HUES48 (cell line): Measurements from ENCODE around the gene FAT1.

ENCODE experiments used
- H3K27ac ChIP-seq: one replicate; pipeline ENCODE4 v1.7.0; 2013; ENCODE audit warnings: low read depth, low read length, inconsistent platforms
- H3K27me3 ChIP-seq: 2 replicates; pipeline ENCODE4 v1.6.1; 2013; ENCODE audit warnings: mild to moderate bottlenecking, low read length; ENCODE audit not compliant: control insufficient read depth, insufficient read depth
- H3K36me3 ChIP-seq: 2 replicates; pipeline ENCODE4 v1.6.1; 2013; ENCODE audit warnings: low read length; ENCODE audit not compliant: control insufficient read depth, insufficient read depth
- H3K4me1 ChIP-seq: 2 replicates; pipeline ENCODE4 v1.6.1; 2013; ENCODE audit warnings: mild to moderate bottlenecking, low read length; ENCODE audit not compliant: control insufficient read depth, insufficient read depth
- H3K4me3 ChIP-seq: 2 replicates; pipeline ENCODE4 v1.5.1; 2013; ENCODE audit warnings: mild to moderate bottlenecking, low read depth, low read length
- H3K9ac ChIP-seq: 2 replicates; pipeline ENCODE4 v1.6.1; 2013; ENCODE audit warnings: mild to moderate bottlenecking, low read depth, low read length, moderate library complexity
- H3K9me3 ChIP-seq: 2 replicates; pipeline ENCODE4 v1.6.1; 2013; ENCODE audit warnings: low read length; ENCODE audit not compliant: control insufficient read depth, insufficient read depth

The FAT1 gene

DNA sequence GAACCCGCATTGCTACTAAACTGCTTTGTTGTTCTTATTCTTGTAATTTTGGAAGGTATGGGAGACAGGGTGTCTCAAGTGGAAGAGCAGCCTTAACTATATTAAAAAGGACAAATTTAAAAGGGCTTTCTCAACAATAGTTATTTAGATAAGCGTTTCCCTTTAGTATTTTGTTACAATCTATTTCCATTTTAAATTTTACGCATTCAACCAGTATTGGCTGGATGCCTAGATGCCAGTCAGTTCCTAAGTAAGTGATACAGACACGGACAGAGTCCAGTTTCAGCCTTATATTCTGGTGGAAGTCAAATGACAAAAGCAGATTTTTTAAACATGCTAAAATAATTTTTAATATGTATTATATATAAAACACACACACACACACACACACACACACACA, 28.3 kb downstream of the FAT1 start:
- H3K27ac ChIP-seq: no peak overlapping the region
- no peak overlapping the region for H3K4me3 ChIP-seq
- peaks cover 31% of the 10 kb centered on the region for H3K4me1 ChIP-seq
- H3K9me3 ChIP-seq: no peaks in the 10 kb centered on the region
- H3K36me3 ChIP-seq: peaks cover 21% of the 10 kb centered on the region; the same call in 1 of the 2 replicates
- H3K27me3 ChIP-seq: no peaks in the 10 kb centered on the region
- H3K9ac ChIP-seq: no peak overlapping the region

DNA sequence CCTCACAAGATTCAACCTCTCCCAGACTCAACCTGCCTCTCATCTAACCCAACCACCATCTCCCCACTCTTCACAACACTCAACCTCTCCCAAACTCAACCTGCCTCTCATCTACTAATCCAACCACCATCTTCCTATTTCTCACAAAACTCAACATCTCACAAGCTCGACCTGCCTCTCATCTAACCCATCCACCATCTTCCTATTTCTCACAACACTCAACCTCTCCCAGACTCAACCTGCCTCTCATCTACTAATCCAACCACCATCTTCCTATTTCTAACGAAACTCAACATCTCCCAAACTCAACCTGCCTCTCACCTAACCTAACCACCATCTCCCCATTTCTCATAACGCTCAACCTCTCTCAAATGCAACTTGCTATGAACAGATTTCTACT, 29.8 kb downstream of the FAT1 start:
- H3K4me3 ChIP-seq: no peak overlapping the region
- H3K27me3 ChIP-seq: no peaks in the 10 kb centered on the region
- peaks cover 16% of the 10 kb centered on the region; the same call in 1 of the 2 replicates for H3K36me3 ChIP-seq
- H3K4me1 ChIP-seq: peaks cover 34% of the 10 kb centered on the region
- no peaks in the 10 kb centered on the region for H3K9me3 ChIP-seq
- H3K9ac ChIP-seq: no peak overlapping the region
- H3K27ac ChIP-seq: no peak overlapping the region

GRCh38 chr4:186693159-186693815, 30.4 kb downstream of the FAT1 start:
- peaks cover 38% of the 10 kb centered on the region for H3K4me1 ChIP-seq
- no peak overlapping the region for H3K9ac ChIP-seq
- peaks cover 16% of the 10 kb centered on the region; the same call in 1 of the 2 replicates for H3K36me3 ChIP-seq
- no peak overlapping the region for H3K4me3 ChIP-seq
- H3K27me3 ChIP-seq: no peaks in the 10 kb centered on the region
- no peaks in the 10 kb centered on the region for H3K9me3 ChIP-seq
- H3K27ac ChIP-seq: no peak overlapping the region

- H3K36me3 ChIP-seq: peaks cover 8% of the 10 kb centered on the region; the same call in 1 of the 2 replicates
- H3K9me3 ChIP-seq: no peaks in the 10 kb centered on the region
- no peak overlapping the region for H3K4me3 ChIP-seq
- H3K9ac ChIP-seq: no peak overlapping the region
- H3K4me1 ChIP-seq: peaks cover 52% of the 10 kb centered on the region
- H3K27ac ChIP-seq: no peak overlapping the region
- H3K27me3 ChIP-seq: no peaks in the 10 kb centered on the region
These were observed 32.3 kb downstream of the FAT1 start for GRCh38 chr4:186691396-186691795.

GRCh38 chr4:186689476-186689875, 34.2 kb downstream of the FAT1 start:
- H3K9me3 ChIP-seq: no peaks in the 10 kb centered on the region
- H3K4me1 ChIP-seq: peaks cover 58% of the 10 kb centered on the region
- no peaks in the 10 kb centered on the region for H3K27me3 ChIP-seq
- peak overlapping the region; percentile 86 for H3K27ac ChIP-seq
- peaks cover 8% of the 10 kb centered on the region; the same call in 1 of the 2 replicates for H3K36me3 ChIP-seq
- H3K9ac ChIP-seq: no peak overlapping the region
- no peak overlapping the region for H3K4me3 ChIP-seq

GRCh38 chr4:186688150-186688943, 35.3 kb downstream of the FAT1 start:
- peak overlapping the region; percentile 86 for H3K27ac ChIP-seq
- H3K36me3 ChIP-seq: peaks cover 8% of the 10 kb centered on the region; the same call in 1 of the 2 replicates
- H3K4me3 ChIP-seq: peak overlapping the region; percentile 35
- H3K4me1 ChIP-seq: peaks cover 66% of the 10 kb centered on the region
- H3K9ac ChIP-seq: no peak overlapping the region
- H3K9me3 ChIP-seq: no peaks in the 10 kb centered on the region
- H3K27me3 ChIP-seq: no peaks in the 10 kb centered on the region

GRCh38 chr4:186687265-186687664, 36.4 kb downstream of the FAT1 start:
- peaks cover 72% of the 10 kb centered on the region for H3K4me1 ChIP-seq
- peaks cover 12% of the 10 kb centered on the region for H3K36me3 ChIP-seq
- H3K9ac ChIP-seq: no peak overlapping the region
- no peaks in the 10 kb centered on the region for H3K27me3 ChIP-seq
- H3K9me3 ChIP-seq: no peaks in the 10 kb centered on the region
- H3K4me3 ChIP-seq: peak overlapping the region; percentile 35
- H3K27ac ChIP-seq: peak overlapping the region; percentile 86

GRCh38 chr4:186685767-186686183, 37.9 kb downstream of the FAT1 start:
- H3K4me1 ChIP-seq: peaks cover 72% of the 10 kb centered on the region
- peak overlapping the region; percentile 83 for H3K27ac ChIP-seq
- no peaks in the 10 kb centered on the region for H3K9me3 ChIP-seq
- H3K4me3 ChIP-seq: peak overlapping the region; percentile 16; the same call in 1 of the 2 replicates
- H3K9ac ChIP-seq: peak overlapping the region; percentile 21; the same call in 1 of the 2 replicates
- H3K27me3 ChIP-seq: no peaks in the 10 kb centered on the region
- peaks cover 8% of the 10 kb centered on the region for H3K36me3 ChIP-seq

DNA sequence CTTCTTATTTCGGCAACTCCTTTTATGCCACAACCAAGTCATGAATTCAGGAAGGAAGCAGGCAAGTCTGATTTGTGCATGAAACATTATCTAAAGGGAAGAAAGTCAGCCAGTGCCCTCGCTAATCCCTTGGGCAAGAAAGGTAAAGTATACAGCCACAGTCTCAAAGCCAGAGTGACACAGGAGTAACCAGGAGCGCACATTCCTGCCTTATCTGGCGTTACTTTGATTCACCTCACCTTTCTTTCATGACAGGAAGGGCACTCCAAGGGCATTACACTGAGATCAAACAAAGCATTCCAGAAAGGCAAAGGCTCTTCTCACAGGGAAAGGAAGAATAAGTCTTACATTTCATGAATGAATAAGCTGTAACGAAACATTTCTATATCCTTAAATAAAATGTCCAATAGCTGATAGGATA, 38.8 kb downstream of the FAT1 start:
- peak overlapping the region; percentile 83 for H3K27ac ChIP-seq
- no peaks in the 10 kb centered on the region for H3K9me3 ChIP-seq
- H3K27me3 ChIP-seq: no peaks in the 10 kb centered on the region
- peak overlapping the region; percentile 39; the same call in 1 of the 2 replicates for H3K9ac ChIP-seq
- 0 out of 2 replicates have a peak overlapping the region, but pooled peaks have one; percentile 3 for H3K4me3 ChIP-seq
- H3K4me1 ChIP-seq: peaks cover 66% of the 10 kb centered on the region
- H3K36me3 ChIP-seq: peaks cover 8% of the 10 kb centered on the region

DNA sequence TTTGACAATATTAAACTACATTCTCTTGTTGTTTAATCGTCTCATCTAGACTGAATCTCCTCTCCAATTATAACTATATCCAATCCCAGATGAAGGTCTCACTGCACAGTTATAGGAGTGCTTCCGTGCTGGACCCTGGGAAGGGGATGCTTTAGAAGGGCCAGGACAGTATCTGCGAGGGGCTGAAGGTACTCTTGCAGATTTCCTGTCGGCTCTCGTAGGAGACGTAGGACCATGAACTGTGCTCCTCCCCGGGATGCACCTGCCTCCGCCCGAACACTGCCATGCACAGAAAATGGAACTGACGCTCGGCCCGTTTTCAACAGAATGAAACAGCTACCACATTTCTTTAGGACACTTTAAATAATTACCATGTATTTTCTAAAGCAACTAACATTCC, 39.4 kb downstream of the FAT1 start:
- H3K4me3 ChIP-seq: no peak overlapping the region
- no peaks in the 10 kb centered on the region for H3K27me3 ChIP-seq
- H3K9me3 ChIP-seq: no peaks in the 10 kb centered on the region
- peaks cover 59% of the 10 kb centered on the region for H3K4me1 ChIP-seq
- no peak overlapping the region for H3K9ac ChIP-seq
- H3K27ac ChIP-seq: peak overlapping the region; percentile 41
- H3K36me3 ChIP-seq: peaks cover 8% of the 10 kb centered on the region

- Histone ChIP-seq H3K27ac (no peak overlapping the region), H3K36me3 (peaks cover 8% of the 10 kb centered on the region), H3K4me1 (peaks cover 52% of the 10 kb centered on the region), H3K9me3 (no peaks in the 10 kb centered on the region), H3K9ac (no peak overlapping the region), H3K4me3 (no peak overlapping the region), H3K27me3 (no peaks in the 10 kb centered on the region)
These were observed 43.0 kb downstream of the FAT1 start for GRCh38 chr4:186680641-186681040.
